ENCODE results near the gene ZNF473.
"Not testable (repeated sequence)": the region's sequence is repeated elsewhere in the genome, so short reads cannot be mapped to it uniquely, and the experiment has no call there.

The ZNF473 gene

GRCh38 chr19:50051228-50051895 is 25.6 kb downstream of the ZNF473 start:
- not testable (repeated sequence) for DNase-seq

GRCh38 chr19:50051964-50052363 is 26.2 kb downstream of the ZNF473 start:
- no peak for DNase-seq

- DNase-seq, result no peak
Observed at GRCh38 chr19:50053119-50053518, 27.3 kb downstream of the ZNF473 start.

- DNase-seq, result no peak
Observed at GRCh38 chr19:50058425-50058824, 32.6 kb downstream of the ZNF473 start.

GRCh38 chr19:50059045-50059444 is 33.2 kb downstream of the ZNF473 start:
- DNase-seq, result no peak

- DNase-seq, result no peak
Observed at GRCh38 chr19:50060107-50060506, 34.3 kb downstream of the ZNF473 start.

GRCh38 chr19:50061650-50062049 is 35.8 kb downstream of the ZNF473 start:
- no peak for DNase-seq

- no peak for DNase-seq
Observed at GRCh38 chr19:50065938-50066337, 40.1 kb downstream of the ZNF473 start.

- DNase-seq, result no peak
Observed at GRCh38 chr19:50067575-50067974, 41.8 kb downstream of the ZNF473 start.

GRCh38 chr19:50068382-50068781 is 42.6 kb downstream of the ZNF473 start:
- not testable (repeated sequence) for DNase-seq

GRCh38 chr19:50075076-50075475 is 49.3 kb downstream of the ZNF473 start:
- not testable (repeated sequence) for DNase-seq

GRCh38 chr19:50075644-50076372 is 50.0 kb downstream of the ZNF473 start:
- not testable (repeated sequence) for DNase-seq

GRCh38 chr19:50076581-50077355 is 51.0 kb downstream of the ZNF473 start:
- DNase-seq, result not testable (repeated sequence)

- DNase-seq, result not testable (repeated sequence)
Observed at GRCh38 chr19:50079014-50079413, 53.2 kb downstream of the ZNF473 start.

GRCh38 chr19:50084440-50084839 is 58.6 kb downstream of the ZNF473 start:
- not testable (repeated sequence) for DNase-seq

GRCh38 chr19:50087153-50087552 is 61.3 kb downstream of the ZNF473 start:
- DNase-seq, result not testable (repeated sequence)

- DNase-seq, result not testable (repeated sequence)
Observed at GRCh38 chr19:50090706-50091105, 64.9 kb downstream of the ZNF473 start.

- not testable (repeated sequence) for DNase-seq
Observed at GRCh38 chr19:50091786-50092185, 66.0 kb downstream of the ZNF473 start.

GRCh38 chr19:50092597-50092996 is 66.8 kb downstream of the ZNF473 start:
- DNase-seq, result not testable (repeated sequence)

GRCh38 chr19:50097884-50098283 is 72.1 kb downstream of the ZNF473 start:
- not testable (repeated sequence) for DNase-seq

GRCh38 chr19:50098892-50099291 is 73.1 kb downstream of the ZNF473 start:
- not testable (repeated sequence) for DNase-seq

- DNase-seq, result not testable (repeated sequence)
Observed at GRCh38 chr19:50099696-50100095, 73.9 kb downstream of the ZNF473 start.

GRCh38 chr19:50100946-50101345 is 75.1 kb downstream of the ZNF473 start:
- not testable (repeated sequence) for DNase-seq
